HG03439 (cell line): ENCODE measurements around the gene HASPIN.

Experiments used
- ATAC-seq: cut with Tn5 transposase; IDR thresholded peaks from one replicate; pipeline ENCODE4 v1.9.1; 2021; ENCODE audit warnings: mild to moderate bottlenecking, moderate library complexity; ENCODE audit not compliant: unreplicated experiment

The HASPIN gene

DNA sequence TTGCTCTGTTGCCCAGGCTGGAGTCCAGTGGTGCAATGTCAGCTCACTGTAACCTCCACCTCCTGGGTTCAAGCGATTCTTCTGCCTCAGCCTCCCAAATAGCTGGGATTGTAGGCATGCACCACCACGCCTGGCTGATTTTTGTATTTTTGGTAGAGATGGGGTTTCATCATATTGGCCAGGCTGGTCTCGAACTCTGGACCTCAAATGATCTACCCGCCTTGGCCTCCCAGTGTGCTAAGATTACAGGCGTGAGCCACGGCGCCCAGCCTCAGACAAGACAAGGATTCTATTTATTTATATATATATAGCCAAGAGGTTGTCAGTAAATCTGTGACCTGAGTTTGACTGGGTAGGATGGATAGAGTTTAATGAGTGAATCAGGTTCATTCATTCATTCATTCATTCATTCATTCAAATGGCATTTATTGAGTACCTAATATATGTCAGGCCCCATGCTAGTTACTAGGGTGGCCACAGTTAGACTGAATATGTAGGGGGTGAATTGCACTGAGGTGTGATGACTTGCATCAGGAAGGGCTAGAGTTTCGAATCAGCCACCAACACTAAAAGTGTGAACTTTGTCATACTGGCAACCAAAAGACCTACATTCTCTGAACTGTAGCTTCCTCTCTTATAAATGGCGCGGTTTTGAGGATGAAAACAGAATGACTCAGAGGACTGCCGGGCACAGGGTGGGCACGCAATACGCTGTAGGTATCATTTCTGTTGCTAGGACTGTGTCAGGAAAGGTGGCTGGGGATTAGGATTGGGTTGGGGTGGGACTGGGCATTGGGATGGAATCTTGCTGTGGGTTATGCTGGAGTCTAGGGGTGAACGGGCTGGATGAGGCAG, 39.4 kb downstream of the HASPIN start:
- peak; percentile 62 for ATAC-seq

GRCh38 chr17:3763777-3764170, 40.1 kb downstream of the HASPIN start:
- ATAC-seq: no peak

GRCh38 chr17:3765981-3766380, 42.3 kb downstream of the HASPIN start:
- ATAC-seq: no peak

DNA sequence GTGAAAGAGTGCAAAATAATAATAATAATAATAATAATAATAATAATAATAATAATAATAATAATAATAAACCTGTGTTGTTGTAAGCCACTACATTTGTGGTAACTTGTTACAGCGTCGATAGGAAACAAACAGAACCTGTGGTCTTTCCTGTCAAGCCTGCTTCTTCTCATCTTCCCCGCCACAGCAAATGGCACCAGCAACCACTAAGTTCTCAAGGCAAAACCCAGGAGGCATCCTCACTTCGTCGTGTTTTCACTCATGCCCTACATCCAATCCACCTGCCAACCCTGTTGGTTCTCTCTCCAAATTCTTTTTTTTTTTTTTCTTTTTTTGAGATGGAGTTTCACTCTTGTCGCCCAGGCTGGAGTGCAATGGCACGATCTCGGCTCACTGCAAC, 43.1 kb downstream of the HASPIN start:
- no peak for ATAC-seq

DNA sequence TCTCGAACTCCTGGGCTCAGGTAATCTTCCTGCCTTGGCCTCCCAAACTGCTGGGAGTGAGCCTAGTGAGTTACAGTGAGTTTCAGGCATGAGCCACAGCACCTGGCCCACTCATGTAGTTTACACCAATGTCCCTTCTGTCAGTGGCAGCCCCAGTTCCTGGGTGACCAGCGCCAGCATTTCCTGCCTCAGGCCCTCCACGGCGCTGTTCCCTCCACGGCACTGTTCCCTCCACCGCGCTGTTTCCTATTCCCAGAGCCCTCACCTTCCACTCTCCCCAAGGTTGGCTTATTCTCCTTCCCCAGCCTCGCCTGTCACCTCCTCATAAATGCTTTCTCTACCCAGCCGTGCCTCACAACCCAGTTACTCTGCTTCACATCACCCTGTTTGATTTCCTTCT, 44.6 kb downstream of the HASPIN start:
- ATAC-seq: no peak

DNA sequence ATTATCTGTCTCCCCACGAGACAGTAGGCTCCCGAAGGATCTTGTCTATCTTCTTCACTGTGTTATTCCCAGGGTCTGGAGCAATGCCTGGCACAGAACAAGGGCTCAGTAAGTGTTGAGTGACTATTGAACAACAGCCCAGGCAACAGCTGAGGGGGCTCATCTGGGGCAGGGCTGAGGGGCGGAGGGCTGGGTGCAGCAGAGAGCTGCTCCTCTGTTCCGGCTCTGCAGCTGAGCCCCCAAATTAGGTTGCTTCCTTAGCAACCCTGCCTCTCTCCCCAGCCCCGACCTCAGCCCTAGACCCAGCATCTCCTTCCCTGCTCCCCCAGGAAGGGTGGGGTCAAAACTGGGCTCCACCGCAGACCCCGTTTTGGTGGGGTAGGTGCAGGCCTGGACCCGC, 45.1 kb downstream of the HASPIN start:
- ATAC-seq: no peak

GRCh38 chr17:3770466-3770865, 46.8 kb downstream of the HASPIN start:
- ATAC-seq: no peak

DNA sequence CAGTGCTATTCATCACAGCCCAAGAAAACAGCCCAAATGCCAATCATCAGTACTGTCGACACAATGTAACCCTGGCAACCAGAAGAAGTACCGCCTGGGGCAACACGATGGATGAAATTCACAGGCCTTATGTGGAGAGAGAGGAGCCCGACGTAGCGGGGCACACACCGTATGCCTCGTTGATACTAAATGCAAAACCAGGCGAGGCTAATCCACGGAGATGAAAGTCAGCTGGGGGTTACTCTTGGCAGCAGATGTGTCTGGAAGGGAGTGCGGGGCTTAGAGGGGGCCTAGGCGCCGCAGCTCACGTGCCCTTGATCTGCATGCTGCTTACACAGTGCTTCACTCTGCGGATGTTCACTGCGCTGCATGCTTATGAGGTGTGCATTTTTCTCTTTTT, 47.4 kb downstream of the HASPIN start:
- no peak for ATAC-seq

- ATAC-seq: no peak
These were observed 49.1 kb downstream of the HASPIN start for GRCh38 chr17:3772764-3773163.

DNA sequence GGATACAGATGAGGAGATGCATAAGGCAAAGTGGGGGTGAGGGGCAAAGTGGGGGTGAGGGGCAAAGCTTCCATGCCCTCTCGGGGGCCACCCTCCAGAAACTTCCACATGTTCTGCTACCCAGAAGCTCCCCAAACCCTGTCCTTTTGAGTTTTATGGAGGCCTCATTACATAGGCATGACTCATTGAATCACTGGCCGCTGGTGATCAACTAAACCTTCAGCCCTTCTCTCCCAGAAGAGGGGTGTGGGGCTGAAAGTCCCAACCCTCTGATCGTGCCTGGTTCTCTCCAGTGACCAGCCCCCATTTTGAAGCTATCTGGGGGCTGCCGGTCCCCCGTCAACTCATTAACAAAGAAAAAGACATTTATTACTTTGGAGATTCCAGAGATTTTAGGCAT, 49.8 kb downstream of the HASPIN start:
- no peak for ATAC-seq

- ATAC-seq: no peak
These were observed 50.3 kb downstream of the HASPIN start for GRCh38 chr17:3773966-3774365.
